NCI-H128 (cell line): ENCODE data around the gene ACVR1B.

ENCODE experiments used
- DNase-seq: peaks from one replicate; lab custom pipeline; 2025; ENCODE audit not compliant: unreplicated experiment; lab: John Stamatoyannopoulos, UW

The ACVR1B gene

GRCh38 chr12:51917041-51917590 is 34.4 kb upstream of the ACVR1B start:
- no peak for DNase-seq

- no peak for DNase-seq
Measured at GRCh38 chr12:51917746-51918453, 33.6 kb upstream of the ACVR1B start.

- DNase-seq: no peak
Measured at GRCh38 chr12:51920046-51920445, 31.5 kb upstream of the ACVR1B start.

- DNase-seq: no peak
Measured at GRCh38 chr12:51921017-51921725, 30.3 kb upstream of the ACVR1B start.

- DNase-seq: no peak
Measured at GRCh38 chr12:51922146-51922545, 29.4 kb upstream of the ACVR1B start.

- DNase-seq: no peak
Measured at GRCh38 chr12:51922762-51923505, 28.6 kb upstream of the ACVR1B start.

- DNase-seq: no peak
Measured at GRCh38 chr12:51923506-51924365, 27.8 kb upstream of the ACVR1B start.

GRCh38 chr12:51924551-51925319 is 26.8 kb upstream of the ACVR1B start:
- no peak for DNase-seq

GRCh38 chr12:51925346-51926063 is 26.0 kb upstream of the ACVR1B start:
- no peak for DNase-seq

- DNase-seq: no peak
Measured at GRCh38 chr12:51926064-51926632, 25.4 kb upstream of the ACVR1B start.

GRCh38 chr12:51926718-51927117 is 24.8 kb upstream of the ACVR1B start:
- no peak for DNase-seq

GRCh38 chr12:51932218-51933076 is 19.1 kb upstream of the ACVR1B start:
- no peak for DNase-seq

- DNase-seq: no peak
Measured at GRCh38 chr12:51934080-51934479, 17.4 kb upstream of the ACVR1B start.

GRCh38 chr12:51937926-51938325 is 13.6 kb upstream of the ACVR1B start:
- DNase-seq: no peak

GRCh38 chr12:51938726-51939125 is 12.8 kb upstream of the ACVR1B start:
- no peak for DNase-seq

GRCh38 chr12:51941011-51941581 is 10.4 kb upstream of the ACVR1B start:
- peak; percentile 64 for DNase-seq

- no peak for DNase-seq
Measured at GRCh38 chr12:51941604-51942003, 9.9 kb upstream of the ACVR1B start.

GRCh38 chr12:51942056-51942455 is 9.4 kb upstream of the ACVR1B start:
- no peak for DNase-seq
